GM12878 (cell line): Measurements from ENCODE around the gene ING4. TPM values are rescaled to one million over a fixed set of nuclear protein-coding genes. Genes with fewer than 3 reads are reported as not detected.

ENCODE experiments used
- ATF7 ChIP-seq: fragments of 450-650 bp; IDR thresholded peaks from 2 replicates; pipeline ENCODE4 v1.6.1; 2016; ENCODE audit warnings: low read depth, mild to moderate bottlenecking
- BCLAF1 ChIP-seq: fragments of 450-650 bp; IDR thresholded peaks from 2 replicates; pipeline ENCODE4 v1.6.1; 2017; ENCODE audit warnings: antibody characterized with exemption, mild to moderate bottlenecking, moderate library complexity
- CUX1 ChIP-seq: IDR thresholded peaks from 2 replicates; pipeline ENCODE4 v1.6.1; 2012; ENCODE audit warnings: improper control_type of control experiment, low read depth, low read length; ENCODE audit not compliant: insufficient replicate concordance
- E2F8 ChIP-seq: fragments of 450-650 bp; IDR thresholded peaks from 2 replicates; pipeline ENCODE4 v1.6.1; 2018; ENCODE audit warnings: mild to moderate bottlenecking, low read depth, moderate library complexity; ENCODE audit not compliant: partially characterized antibody
- GABPA ChIP-seq: IDR thresholded peaks from 2 replicates; pipeline ENCODE4 v1.6.1; 2014; ENCODE audit warnings: antibody characterized with exemption, low read depth, mild to moderate bottlenecking, inconsistent platforms
- HCFC1 ChIP-seq: fragments of 150-350 bp; IDR thresholded peaks from 2 replicates; pipeline ENCODE4 v1.6.1; 2014; ENCODE audit warnings: low read length
- HDAC2 ChIP-seq: fragments of 200-600 bp; sonication (generic); IDR thresholded peaks from 2 replicates; pipeline ENCODE4 v1.6.1; 2017
- HDAC6 ChIP-seq: fragments of 200-600 bp; sonication (generic); IDR thresholded peaks from one replicate; pipeline ENCODE4 v1.8.0; 2017; ENCODE audit warnings: antibody characterized with exemption; ENCODE audit not compliant: unreplicated experiment
- HSF1 ChIP-seq: fragments of 150-350 bp; IDR thresholded peaks from 2 replicates; pipeline ENCODE4 v1.6.1; 2014; ENCODE audit warnings: mild to moderate bottlenecking, low read depth, low read length
- KLF5 ChIP-seq: fragments of 450-650 bp; IDR thresholded peaks from 2 replicates; pipeline ENCODE4 v1.6.1; 2014; ENCODE audit warnings: mild to moderate bottlenecking; ENCODE audit not compliant: partially characterized antibody
- SIN3A ChIP-seq: IDR thresholded peaks from 2 replicates; pipeline ENCODE4 v1.6.1; 2012; ENCODE audit warnings: low read depth, low read length, improper control_type of control experiment
- SMAD5 ChIP-seq: IDR thresholded peaks from 2 replicates; pipeline ENCODE4 v1.6.1; 2016; ENCODE audit warnings: antibody characterized with exemption, low read depth
- SP1 ChIP-seq: IDR thresholded peaks from one replicate; pipeline ENCODE4 v1.6.1; 2011; ENCODE audit warnings: low read depth, low read length
- SPI1 ChIP-seq: IDR thresholded peaks from 2 replicates; pipeline ENCODE4 v1.6.1; 2011; ENCODE audit warnings: low read depth, mild to moderate bottlenecking, low read length, moderate library complexity, borderline replicate concordance; ENCODE audit not compliant: insufficient read depth
- SUZ12 ChIP-seq: fragments of 200-600 bp; sonication (generic); IDR thresholded peaks from one replicate; pipeline ENCODE4 v1.6.1; 2018; ENCODE audit warnings: antibody characterized with exemption, mild to moderate bottlenecking; ENCODE audit not compliant: unreplicated experiment
- TCF3 ChIP-seq: IDR thresholded peaks from 2 replicates; pipeline ENCODE4 v1.6.1; 2012; ENCODE audit warnings: low read depth, mild to moderate bottlenecking, low read length, borderline replicate concordance; ENCODE audit not compliant: insufficient read depth
- USF1 ChIP-seq: IDR thresholded peaks from 2 replicates; pipeline ENCODE4 v1.6.1; 2011; ENCODE audit warnings: borderline replicate concordance, low read depth, mild to moderate bottlenecking, moderate library complexity, mixed read lengths, low read length; ENCODE audit not compliant: insufficient read depth; ENCODE audit errors: extremely low read length
- polyA plus RNA-seq, 11 experiments: library from polyadenylated mRNA; depleted of rRNA in 4 of 11; unstranded in 6 of 11; stranded (reverse) in 5 of 11; fragments of >200 nt; fragmentation: Nextera tagmentation in 4 of 11; fragmentation: Illumina TruSeq in 1 of 11; extraction: Ambion mirVana in 4 of 11; extraction: Trizol in 1 of 11; gene quantifications; 1 replicate in 1 of 11; 2 replicates in 10 of 11; pipeline versions ENCODE4 v1.2.1 to v1.2.3, GENCODE V29; 2011 to 2016; ENCODE audit warnings: inconsistent platforms in 2 of 11, missing spikeins in 2 of 11, low read depth in 1 of 11
- total RNA-seq, 4 experiments: library from RNA; depleted of rRNA in 3 of 4; stranded (reverse); fragments of >200 nt in 3 of 4; fragmentation: Illumina TruSeq in 1 of 4; extraction: Trizol in 1 of 4; gene quantifications; 2 replicates each; pipeline versions ENCODE4 v1.2.1 to v1.2.3, GENCODE V29; 2013 to 2021

Gene ING4
- total and polyA plus RNA-seq, 10 of the 15 experiments (the other 5 are each of a cell fraction or from before 2014, with no cell fraction given): 7.2 to 53.9 (median 21.8) TPM

- TF ChIP-seq USF1 (no peak), SUZ12 (no peak), HDAC6 (no peak), CUX1 (no peak), SP1 (no peak), E2F8 (no peak), BCLAF1 (no peak), KLF5 (no peak), TCF3 (no peak), GABPA (no peak), SIN3A (no peak), SPI1 (peak; percentile 20; the same call in 1 of the 2 replicates), HSF1 (no peak), HCFC1 (no peak), HDAC2 (no peak), SMAD5 (no peak), ATF7 (peak; percentile 94)
Observed at GRCh38 chr12:6635375-6635855, 27.5 kb downstream of the ING4 start (continued).
